Hematopoietic multipotent progenitor cell (in vitro differentiated cells): ENCODE results near the gene COG2. TPM values are rescaled to one million over a fixed set of nuclear protein-coding genes. Genes with fewer than 3 reads are reported as not detected.
"Not testable (repeated sequence)": the region's sequence is repeated elsewhere in the genome, so short reads cannot be mapped to it uniquely, and the experiment has no call there.

ENCODE experiments used
- DNase-seq, 3 donors: peaks; one replicate each; pipeline ENCODE4 v3.0.0-alpha.2; 2011 to 2015; ENCODE audit warnings: low read depth in 2 of 3, low spot score in 2 of 3
- total RNA-seq: library from RNA; depleted of rRNA; stranded (reverse); fragments of >200 nt; gene quantifications from one replicate; pipeline ENCODE4 v1.2.3, GENCODE V29; 2012

Gene COG2
- total RNA-seq, 1 donor, result 11.6 TPM

DNA sequence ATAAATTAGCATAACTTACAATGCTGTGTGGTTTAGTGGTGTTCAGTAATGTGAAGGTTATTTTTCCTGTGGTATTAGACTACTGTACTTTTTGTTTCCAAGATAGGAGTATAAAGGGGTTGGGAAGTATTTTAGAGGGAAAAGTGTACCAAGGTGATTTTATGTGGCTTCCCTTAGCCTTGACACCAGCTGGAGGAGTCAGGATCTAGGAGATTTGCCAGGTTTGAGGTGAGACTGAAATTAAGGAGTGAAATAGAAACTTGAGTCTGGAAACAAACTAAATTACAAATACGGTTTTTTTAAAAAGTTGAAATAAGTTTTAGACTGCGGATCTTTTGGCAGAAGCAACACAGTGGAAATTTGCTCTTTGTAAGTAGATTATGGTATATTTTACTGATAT, 32.3 kb downstream of the COG2 start:
- no peak for DNase-seq

- DNase-seq, result no peak
Measured at GRCh38 chr1:230677200-230677599, 34.9 kb downstream of the COG2 start.

GRCh38 chr1:230679192-230679591, 36.9 kb downstream of the COG2 start:
- no peak for DNase-seq

DNA sequence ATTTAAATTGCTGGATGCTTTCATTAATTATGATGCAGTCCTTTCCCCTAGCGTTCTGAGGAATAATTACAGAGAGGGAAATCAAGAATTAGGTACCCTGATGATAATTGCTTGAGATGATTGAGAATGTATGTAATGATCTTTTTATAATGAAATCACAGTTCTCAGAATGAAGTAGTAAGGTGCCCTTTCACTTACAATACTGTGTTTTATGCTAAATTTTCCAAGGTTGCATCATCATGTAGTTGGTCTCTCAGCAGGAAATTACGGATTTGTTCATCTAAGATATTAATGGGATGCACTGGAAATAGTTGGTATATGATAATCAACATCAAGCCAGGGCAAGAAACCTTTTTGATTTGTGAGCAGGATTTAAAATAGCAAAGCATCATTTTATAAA, 37.5 kb downstream of the COG2 start:
- DNase-seq, result no peak

GRCh38 chr1:230680300-230681025, 38.2 kb downstream of the COG2 start:
- DNase-seq, result no peak

- DNase-seq, result peak in 2 of 3 donors; percentile 3 to 18
Measured at GRCh38 chr1:230681599-230681998, 39.3 kb downstream of the COG2 start.

DNA sequence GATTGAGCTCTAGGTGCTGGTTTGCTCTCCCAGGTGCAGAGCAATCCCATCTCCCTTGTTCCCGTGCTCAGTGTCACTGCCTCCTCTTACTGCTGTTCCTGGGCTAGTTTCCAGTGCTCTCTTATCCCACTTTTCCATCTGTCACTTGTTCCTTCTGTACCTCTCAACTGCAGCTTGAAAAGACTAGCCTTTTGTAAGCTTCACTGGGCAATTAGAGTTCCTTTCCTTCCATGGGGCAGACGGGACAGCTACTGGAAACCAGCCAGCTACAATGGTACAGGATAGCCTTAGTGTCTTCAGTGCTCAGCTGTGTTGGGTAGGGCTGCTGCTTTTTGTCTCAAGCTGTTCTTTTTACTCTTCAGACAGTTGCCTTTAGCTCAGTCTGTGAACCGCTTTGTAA, 40.0 kb downstream of the COG2 start:
- DNase-seq, result no peak

GRCh38 chr1:230682882-230683610, 40.8 kb downstream of the COG2 start:
- no peak for DNase-seq

DNA sequence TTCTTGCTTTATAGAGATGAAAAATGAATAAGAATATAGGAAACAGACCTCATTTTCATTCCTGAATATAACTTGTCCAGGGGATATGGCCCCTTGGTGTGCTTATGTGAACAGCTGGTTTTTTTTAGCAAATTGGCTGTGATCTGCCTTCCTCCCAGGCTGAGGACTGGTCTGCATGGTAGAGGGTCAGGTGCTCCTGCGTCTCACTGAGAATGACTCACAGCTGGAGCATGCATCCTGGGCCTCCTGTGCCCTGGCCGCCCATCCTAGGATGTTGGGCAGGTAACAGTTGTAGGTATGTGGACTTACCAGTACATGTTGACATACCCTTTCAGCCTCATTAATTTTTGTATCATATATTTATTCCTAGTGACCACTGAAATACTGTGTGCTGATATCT, 41.9 kb downstream of the COG2 start:
- DNase-seq, result no peak

DNA sequence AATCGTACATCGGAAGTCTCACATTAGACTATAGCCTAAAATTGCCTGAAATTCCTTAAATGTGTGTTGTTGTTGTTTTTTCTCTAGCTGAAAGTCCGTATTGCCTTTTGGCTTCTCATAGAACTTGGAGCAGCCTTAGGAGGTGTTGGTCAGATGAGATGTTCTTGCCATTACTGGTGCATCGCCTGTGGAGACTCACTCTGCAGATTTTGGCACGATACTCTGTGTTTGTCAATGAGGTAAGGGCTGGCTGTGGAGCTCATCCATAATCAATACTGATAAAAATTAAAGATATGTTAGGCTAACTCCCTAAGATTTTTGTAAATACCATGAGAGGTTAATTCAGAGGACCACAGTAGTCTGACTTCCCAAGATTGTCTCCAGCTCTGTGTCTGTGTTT, 42.7 kb downstream of the COG2 start:
- DNase-seq, result no peak

- no peak for DNase-seq
Measured at GRCh38 chr1:230686747-230687146, 44.5 kb downstream of the COG2 start.

DNA sequence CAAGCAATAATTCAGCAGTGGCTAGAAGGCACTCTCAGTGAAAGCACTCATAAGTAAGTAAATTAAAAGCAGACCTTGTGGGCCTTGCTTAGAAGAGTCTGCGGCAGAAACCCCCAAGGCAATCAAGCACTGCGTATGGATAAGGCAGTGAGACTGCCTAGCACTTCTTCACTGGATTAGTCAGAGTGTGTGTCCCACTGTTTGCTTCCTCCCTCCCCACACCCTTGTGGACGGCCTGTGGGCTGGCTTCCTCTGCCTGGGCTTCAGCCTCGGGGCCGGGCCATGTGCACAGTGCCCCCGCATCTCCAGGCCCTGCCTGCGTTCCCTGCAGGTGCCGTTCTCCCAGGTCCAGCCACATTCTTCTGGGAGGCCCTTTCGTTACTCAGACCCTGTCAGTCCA, 47.8 kb downstream of the COG2 start:
- no peak for DNase-seq

DNA sequence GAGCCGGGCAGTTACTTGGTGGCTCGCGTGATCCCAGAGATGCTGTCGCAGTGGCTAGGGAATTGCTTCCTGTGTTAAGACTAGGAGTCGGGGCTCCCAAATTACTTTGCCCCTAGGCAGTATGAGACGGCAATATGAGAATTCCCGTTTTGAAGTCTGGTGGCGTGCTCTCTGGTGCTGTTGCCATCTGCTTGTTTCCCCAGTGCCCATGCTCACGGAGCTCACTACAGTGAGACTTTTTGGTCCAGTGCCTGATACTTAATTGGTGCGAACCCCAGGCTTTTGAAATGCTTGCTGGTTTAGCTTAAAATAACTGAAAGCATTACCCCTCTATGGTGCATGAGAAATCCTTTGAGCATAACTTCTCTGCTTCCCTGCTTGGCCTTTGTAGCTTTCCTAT, 49.3 kb downstream of the COG2 start:
- no peak for DNase-seq

DNA sequence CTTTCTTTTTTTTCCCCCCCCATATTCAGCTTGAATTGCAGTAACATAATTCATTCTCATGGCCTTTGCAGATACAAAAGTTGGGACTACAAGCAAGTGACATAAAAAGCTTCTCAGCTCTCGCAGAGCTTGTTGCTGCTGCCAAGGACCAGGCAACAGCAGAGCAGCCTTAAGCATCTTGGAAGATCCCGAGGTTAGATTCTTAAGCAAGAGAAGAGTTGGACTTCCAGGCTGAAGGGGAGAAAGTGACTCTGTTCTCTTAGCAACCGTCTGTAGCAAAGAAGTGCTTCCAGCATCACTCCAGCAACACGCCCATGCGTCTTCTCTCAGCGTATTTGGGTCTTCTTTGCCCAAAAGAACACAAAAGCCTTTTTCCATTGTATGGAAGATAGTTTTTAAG, 50.9 kb downstream of the COG2 start:
- DNase-seq, result no peak

GRCh38 chr1:230693777-230694176, 51.5 kb downstream of the COG2 start:
- no peak for DNase-seq

GRCh38 chr1:230694464-230694863, 52.2 kb downstream of the COG2 start:
- no peak for DNase-seq

DNA sequence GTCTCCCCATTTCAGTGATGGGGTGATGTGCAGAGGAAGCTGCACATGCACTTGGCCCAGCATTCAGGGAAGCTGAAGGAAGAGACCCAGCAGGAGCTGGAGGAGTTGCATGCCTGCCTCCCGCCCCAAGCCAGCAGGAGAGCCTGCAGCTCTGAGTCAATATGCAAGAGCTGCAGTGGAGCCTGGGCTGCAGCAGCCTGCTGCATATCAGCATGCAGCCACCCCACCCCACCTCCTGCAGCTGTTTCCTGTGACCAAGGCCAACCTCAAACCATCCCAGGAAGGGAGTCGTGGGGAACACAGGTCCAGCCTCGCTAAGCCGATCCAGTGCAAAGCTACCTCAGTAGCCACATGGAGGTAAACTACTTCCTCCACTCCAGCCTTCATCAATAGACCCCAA, 52.7 kb downstream of the COG2 start:
- no peak for DNase-seq

- no peak for DNase-seq
Measured at GRCh38 chr1:230696218-230696617, 53.9 kb downstream of the COG2 start.

GRCh38 chr1:230696722-230697437, 54.6 kb downstream of the COG2 start:
- no peak for DNase-seq

- DNase-seq, result no peak
Measured at GRCh38 chr1:230698130-230698529, 55.8 kb downstream of the COG2 start.

GRCh38 chr1:230698964-230699363, 56.7 kb downstream of the COG2 start:
- not testable (repeated sequence) for DNase-seq

DNA sequence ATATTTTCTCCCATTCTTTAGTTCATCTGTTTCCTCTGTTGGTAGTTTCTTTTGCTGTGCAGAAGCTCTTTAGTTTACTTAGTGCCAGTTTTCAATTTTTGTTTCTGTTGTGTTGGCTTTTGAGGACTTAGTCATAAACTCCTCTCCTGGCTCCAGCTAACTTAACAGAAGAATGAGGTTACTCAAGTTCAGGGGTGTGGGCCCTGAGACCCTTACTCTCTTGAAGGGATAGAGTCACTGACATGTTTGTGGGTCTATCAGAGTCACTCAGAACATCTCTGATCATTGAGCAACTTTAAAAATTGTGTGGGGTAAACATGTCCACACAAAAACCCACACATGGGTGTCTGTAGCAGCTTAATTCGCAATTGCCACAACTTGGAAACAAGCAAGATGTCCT, 57.4 kb downstream of the COG2 start:
- no peak for DNase-seq
